Duodenal mucosa (tissue), 2 donors: ENCODE data around the gene CDK6.

ENCODE experiments used
- H3K27ac ChIP-seq: one replicate; pipeline ENCODE4 v1.7.0; 2013; ENCODE audit warnings: low read depth, low read length
- H3K27me3 ChIP-seq, 2 donors: one replicate each; pipeline ENCODE4 v1.7.0; 2013; ENCODE audit warnings: low read length in 2 of 2, control low read depth in 1 of 2; ENCODE audit not compliant: insufficient read depth in 2 of 2, control insufficient read depth in 1 of 2
- H3K36me3 ChIP-seq, 2 donors: one replicate each; pipeline ENCODE4 v1.7.0; 2013; ENCODE audit warnings: low read length in 2 of 2, control low read depth in 1 of 2; ENCODE audit not compliant: insufficient read depth in 2 of 2, control insufficient read depth in 1 of 2
- H3K4me1 ChIP-seq, 2 donors: one replicate each; pipeline ENCODE4 v1.7.0; 2013; ENCODE audit warnings: low read length in 2 of 2, control low read depth in 1 of 2; ENCODE audit not compliant: insufficient read depth in 2 of 2, control insufficient read depth in 1 of 2
- H3K4me3 ChIP-seq, 2 donors: one replicate each; pipeline ENCODE4 v1.7.0; 2013; ENCODE audit warnings: low read length in 2 of 2, low read depth in 1 of 2
- H3K9ac ChIP-seq, 2 donors: one replicate each; pipeline ENCODE4 v1.7.0; 2013; ENCODE audit warnings: low read length in 2 of 2, low read depth in 1 of 2
- H3K9me3 ChIP-seq, 2 donors: one replicate each; pipeline ENCODE4 v1.7.0; 2013; ENCODE audit warnings: low read length in 2 of 2, control low read depth in 1 of 2; ENCODE audit not compliant: control insufficient read depth in 1 of 2

Gene CDK6

DNA sequence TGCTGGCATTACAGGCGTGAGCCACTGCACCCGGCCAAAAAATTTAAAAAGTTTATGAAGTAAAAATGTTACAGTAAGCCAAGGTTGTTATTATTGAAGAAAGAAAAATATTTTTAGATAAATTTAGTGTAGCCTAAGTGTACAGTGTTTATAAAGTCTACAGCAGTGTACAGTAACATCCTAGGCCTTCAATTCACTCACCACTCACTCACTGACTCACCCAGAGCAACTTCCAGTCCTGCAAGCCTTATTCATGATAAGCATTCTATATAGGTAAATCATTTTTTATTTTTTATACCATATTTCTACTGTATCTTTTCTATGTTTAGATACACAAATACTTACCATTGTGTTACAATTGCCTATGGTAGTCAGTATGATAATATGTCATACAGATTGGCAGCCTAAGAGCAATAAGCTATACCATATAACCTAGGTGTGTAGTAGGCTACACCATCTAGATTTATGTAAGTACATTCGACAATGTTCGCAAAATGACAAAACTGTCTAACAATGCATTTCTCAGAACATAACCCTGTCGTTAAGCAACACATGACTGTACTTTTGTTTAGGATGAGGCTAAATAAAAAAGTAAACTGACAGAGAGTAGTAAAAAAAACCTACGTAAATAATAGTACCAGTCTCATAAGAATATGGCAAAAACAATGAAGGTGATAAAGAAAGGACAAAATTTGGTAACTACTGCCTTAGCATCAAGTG, 168.4 kb downstream of the CDK6 start:
- no peaks in the 10 kb centered on the region for H3K9me3 ChIP-seq
- no peak overlapping the region for H3K27ac ChIP-seq
- no peaks in the 10 kb centered on the region for H3K27me3 ChIP-seq
- no peaks in the 10 kb centered on the region for H3K4me1 ChIP-seq
- H3K4me3 ChIP-seq = no peak overlapping the region
- peaks cover 0 to 5% of the 10 kb centered on the region in 2 donors for H3K36me3 ChIP-seq
- H3K9ac ChIP-seq = no peak overlapping the region

DNA sequence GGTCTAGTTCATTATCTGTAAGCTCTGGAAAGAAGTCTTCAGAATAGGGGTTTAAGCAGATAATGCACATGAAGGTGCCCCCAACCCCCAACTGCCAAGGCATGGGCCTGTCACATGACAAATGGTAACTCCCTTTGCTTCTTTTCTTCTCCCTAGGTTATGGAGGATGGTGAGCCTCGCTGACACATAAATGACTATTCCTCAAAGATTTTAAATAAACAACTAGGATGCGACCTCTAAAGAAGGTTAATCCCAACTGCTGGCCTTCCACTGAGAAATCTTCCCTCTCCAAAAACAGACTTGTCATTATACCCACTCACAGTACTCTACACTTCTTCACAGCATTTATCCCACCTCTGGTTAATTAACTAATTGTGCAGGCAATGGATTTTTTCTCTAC, 170.4 kb downstream of the CDK6 start:
- H3K4me3 ChIP-seq = no peak overlapping the region
- H3K4me1 ChIP-seq = peaks cover 0 to 9% of the 10 kb centered on the region in 2 donors
- no peak overlapping the region for H3K27ac ChIP-seq
- H3K36me3 ChIP-seq = peaks cover 0 to 5% of the 10 kb centered on the region in 2 donors
- H3K9me3 ChIP-seq = no peaks in the 10 kb centered on the region
- no peak overlapping the region for H3K9ac ChIP-seq
- H3K27me3 ChIP-seq = no peaks in the 10 kb centered on the region

- Histone ChIP-seq H3K4me1 (peaks cover 0 to 9% of the 10 kb centered on the region in 2 donors), H3K36me3 (peaks cover 3% of the 10 kb centered on the region in 2 donors), H3K4me3 (no peak overlapping the region), H3K27ac (no peak overlapping the region), H3K27me3 (no peaks in the 10 kb centered on the region), H3K9ac (no peak overlapping the region), H3K9me3 (no peaks in the 10 kb centered on the region)
Measured at GRCh38 chr7:92661651-92662050, 174.7 kb downstream of the CDK6 start.

- Histone ChIP-seq H3K36me3 (peaks cover 3% of the 10 kb centered on the region in 2 donors), H3K4me1 (peaks cover 0 to 9% of the 10 kb centered on the region in 2 donors), H3K27ac (no peak overlapping the region), H3K9ac (no peak overlapping the region), H3K4me3 (no peak overlapping the region), H3K27me3 (no peaks in the 10 kb centered on the region), H3K9me3 (no peaks in the 10 kb centered on the region)
Measured at GRCh38 chr7:92658671-92659070, 177.7 kb downstream of the CDK6 start.

- Histone ChIP-seq H3K27ac (no peak overlapping the region), H3K4me3 (no peak overlapping the region), H3K27me3 (no peaks in the 10 kb centered on the region), H3K9me3 (no peaks in the 10 kb centered on the region), H3K9ac (no peak overlapping the region), H3K4me1 (peaks cover 0 to 9% of the 10 kb centered on the region in 2 donors), H3K36me3 (peaks cover 3% of the 10 kb centered on the region in 2 donors)
Measured at GRCh38 chr7:92657391-92657790, 179.0 kb downstream of the CDK6 start.

DNA sequence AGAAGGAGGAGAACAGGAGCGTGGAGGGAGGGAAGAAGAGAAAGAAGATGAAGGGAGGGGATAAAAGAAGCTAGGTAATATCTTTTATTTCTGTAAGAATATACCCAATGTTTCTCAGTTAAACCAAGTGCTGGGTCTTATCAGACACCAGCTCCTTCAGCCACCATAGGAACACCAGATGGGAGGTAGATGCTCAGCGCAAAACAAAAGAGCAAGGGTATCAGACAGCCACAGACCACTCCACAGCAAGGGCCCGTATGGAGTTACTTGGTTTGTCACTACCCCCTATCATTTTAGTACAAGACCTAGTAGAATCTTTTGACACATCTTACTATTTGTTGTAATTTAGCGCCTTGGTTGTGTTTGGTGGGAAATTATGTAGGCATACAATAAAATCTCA, 180.3 kb downstream of the CDK6 start:
- peaks cover 3% of the 10 kb centered on the region in 2 donors for H3K36me3 ChIP-seq
- H3K9me3 ChIP-seq = no peaks in the 10 kb centered on the region
- no peak overlapping the region for H3K4me3 ChIP-seq
- H3K9ac ChIP-seq = no peak overlapping the region
- no peaks in the 10 kb centered on the region for H3K4me1 ChIP-seq
- H3K27ac ChIP-seq = no peak overlapping the region
- no peaks in the 10 kb centered on the region for H3K27me3 ChIP-seq

DNA sequence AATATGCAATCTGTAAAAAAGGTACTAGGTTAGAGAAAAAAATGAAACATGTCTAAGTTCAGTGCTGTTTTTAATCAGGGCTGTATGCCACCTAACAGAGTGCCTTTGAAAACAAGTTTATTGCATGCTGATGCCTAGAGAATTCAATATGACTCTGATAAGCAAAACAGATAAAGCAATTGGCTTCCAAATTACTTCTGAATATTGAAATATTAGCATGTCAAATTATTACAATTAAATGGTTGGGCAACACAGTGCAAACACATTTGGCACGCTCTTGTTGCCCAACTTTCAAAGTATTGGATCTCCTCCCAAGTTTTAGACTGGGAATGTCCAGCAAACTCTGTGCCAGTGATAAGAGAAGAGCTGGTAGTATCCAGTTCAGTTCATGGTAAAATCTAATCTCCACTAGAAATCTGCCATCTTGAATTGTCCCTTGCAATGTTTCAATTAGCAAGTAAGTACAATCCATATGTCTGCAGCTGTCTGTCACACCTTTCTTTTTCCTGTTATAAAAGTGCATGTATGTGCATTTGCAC, 181.0 kb downstream of the CDK6 start:
- Histone ChIP-seq H3K4me3 (no peak overlapping the region), H3K9me3 (no peaks in the 10 kb centered on the region), H3K36me3 (peaks cover 3% of the 10 kb centered on the region in 2 donors), H3K27ac (no peak overlapping the region), H3K9ac (no peak overlapping the region), H3K4me1 (no peaks in the 10 kb centered on the region), H3K27me3 (no peaks in the 10 kb centered on the region)

DNA sequence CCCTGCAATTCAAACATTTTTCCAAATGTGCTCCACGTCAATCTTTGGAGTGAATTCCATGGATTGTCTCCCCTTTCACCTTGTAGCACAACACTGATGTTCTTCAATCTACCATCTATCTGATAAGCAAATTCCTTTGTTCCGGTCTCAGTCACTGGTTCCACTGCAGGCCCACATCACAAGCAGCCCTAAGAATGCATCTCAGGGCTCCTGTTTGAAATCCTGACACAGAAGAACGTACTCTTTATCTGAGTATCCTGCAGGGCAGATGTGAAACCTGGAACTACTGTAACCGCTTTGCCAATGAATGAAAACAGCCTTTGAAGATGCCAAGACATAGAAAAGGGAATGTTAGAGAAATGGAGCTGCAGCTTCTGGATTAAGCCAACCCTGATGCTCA, 183.2 kb downstream of the CDK6 start:
- Histone ChIP-seq H3K4me3 (no peak overlapping the region), H3K27me3 (no peaks in the 10 kb centered on the region), H3K36me3 (no peaks in the 10 kb centered on the region), H3K9me3 (no peaks in the 10 kb centered on the region), H3K27ac (no peak overlapping the region), H3K4me1 (peaks cover 1% of the 10 kb centered on the region in 2 donors), H3K9ac (no peak overlapping the region)

DNA sequence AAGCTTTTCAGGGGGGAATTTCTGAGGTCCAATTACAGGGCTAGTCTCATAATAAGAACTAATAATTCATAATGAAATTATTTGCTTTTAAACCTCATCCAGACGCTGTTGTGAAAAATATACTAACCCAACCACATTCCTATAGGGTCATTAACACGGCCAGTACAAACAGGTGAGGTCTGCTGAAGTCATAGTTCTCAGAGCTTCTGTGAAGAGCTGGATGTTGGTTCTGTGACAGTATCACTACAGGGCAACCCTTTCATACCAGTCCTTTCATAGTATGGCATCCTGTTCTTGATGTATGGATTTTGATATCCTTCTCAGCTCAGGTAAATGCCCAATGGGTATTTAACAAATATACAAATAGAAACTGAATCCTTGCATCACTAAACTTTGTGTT, 183.8 kb downstream of the CDK6 start:
- H3K4me1 ChIP-seq = peaks cover 7% of the 10 kb centered on the region in 2 donors

GRCh38 chr7:92650391-92650790, 186.0 kb downstream of the CDK6 start:
- H3K9me3 ChIP-seq = no peaks in the 10 kb centered on the region
- H3K27me3 ChIP-seq = no peaks in the 10 kb centered on the region
- no peak overlapping the region for H3K27ac ChIP-seq
- H3K4me1 ChIP-seq = peaks cover 15 to 27% of the 10 kb centered on the region in 2 donors
- no peak overlapping the region for H3K4me3 ChIP-seq
- no peak overlapping the region for H3K9ac ChIP-seq
- no peaks in the 10 kb centered on the region for H3K36me3 ChIP-seq

More for the DNA sequence above, 183.8 kb downstream of the CDK6 start:
- Histone ChIP-seq H3K9ac (no peak overlapping the region), H3K27me3 (no peaks in the 10 kb centered on the region), H3K27ac (no peak overlapping the region), H3K4me3 (no peak overlapping the region), H3K9me3 (no peaks in the 10 kb centered on the region), H3K36me3 (no peaks in the 10 kb centered on the region)
